Spleen (tissue), 7 donors: ENCODE results near the gene TEDC1.

ENCODE experiments used
- POLR2A ChIP-seq, 3 donors: fragments of 450-650 bp; IDR thresholded peaks; one replicate each; pipeline ENCODE4 v1.5.1; 2017; ENCODE audit warnings: antibody characterized with exemption in 3 of 3, mild to moderate bottlenecking in 1 of 3
- TF ChIP-seq, protein P1 (sequence below), 11 experiments: fragments of 200-600 bp in 7 of 11; fragments of 450-650 bp in 4 of 11; sonication (generic) in 4 of 11; IDR thresholded peaks in 8 of 11; conservative IDR thresholded peaks in 3 of 11; 1 replicate in 7 of 11; 2 replicates in 4 of 11; pipeline versions ENCODE4 v1.4.0 to v1.8.0; 2016 to 2021; ENCODE audit warnings: antibody characterized with exemption in 11 of 11, inconsistent platforms in 4 of 11, mild to moderate bottlenecking in 1 of 11
- donor health status: DM: no; HTN: no; CAD: no; lungs with moderate emphysema.
- donor health status: DM: no; HTN: no; CAD: no.
- donor health status: DM: no; HTN: no; CAD: no.

DNA sequence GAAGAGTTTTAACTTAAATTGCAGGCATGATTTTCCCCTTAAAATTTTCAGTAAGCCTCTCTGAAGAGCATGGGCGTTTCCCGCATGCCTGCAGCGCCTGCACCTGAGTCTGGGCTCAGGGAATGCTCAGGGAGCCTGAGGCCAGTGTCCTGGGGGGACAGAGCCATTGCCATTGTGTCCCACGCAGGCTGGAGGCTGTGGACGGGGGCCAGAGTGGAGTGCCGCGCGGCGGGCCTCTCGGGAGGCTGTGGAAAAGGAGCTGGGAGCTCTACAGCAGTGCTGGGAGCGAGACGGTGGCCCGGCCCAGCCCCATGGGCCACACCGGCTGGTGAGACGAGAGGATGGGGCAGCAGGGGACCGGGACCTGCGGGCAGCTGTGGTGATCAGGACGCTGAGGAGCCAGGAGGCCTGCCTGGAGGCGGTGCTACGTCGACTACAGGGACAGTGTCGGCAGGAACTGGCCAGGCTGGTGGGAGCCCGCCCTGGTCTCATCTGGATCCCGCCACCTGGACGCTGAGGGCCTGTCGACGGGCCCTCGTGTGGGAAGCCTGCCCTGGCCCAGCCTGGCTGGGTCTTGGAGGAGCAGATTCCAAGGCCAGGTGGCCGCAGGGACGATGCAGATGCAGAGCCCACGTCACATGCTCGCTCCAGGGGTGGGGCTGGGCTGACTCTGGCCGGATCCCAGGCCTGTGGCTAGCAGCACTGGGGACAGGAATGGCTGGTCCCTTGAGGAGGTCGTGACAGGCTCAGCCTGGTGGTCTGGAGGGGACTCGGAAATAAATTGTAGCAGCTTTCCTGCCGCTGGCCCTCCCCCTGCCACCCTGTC lies 7.6 kb downstream of the TEDC1 start:
- TF ChIP-seq POLR2A (IDR thresholded peaks at IDR 0.05), result no peak
- TF ChIP-seq, protein P1, sequence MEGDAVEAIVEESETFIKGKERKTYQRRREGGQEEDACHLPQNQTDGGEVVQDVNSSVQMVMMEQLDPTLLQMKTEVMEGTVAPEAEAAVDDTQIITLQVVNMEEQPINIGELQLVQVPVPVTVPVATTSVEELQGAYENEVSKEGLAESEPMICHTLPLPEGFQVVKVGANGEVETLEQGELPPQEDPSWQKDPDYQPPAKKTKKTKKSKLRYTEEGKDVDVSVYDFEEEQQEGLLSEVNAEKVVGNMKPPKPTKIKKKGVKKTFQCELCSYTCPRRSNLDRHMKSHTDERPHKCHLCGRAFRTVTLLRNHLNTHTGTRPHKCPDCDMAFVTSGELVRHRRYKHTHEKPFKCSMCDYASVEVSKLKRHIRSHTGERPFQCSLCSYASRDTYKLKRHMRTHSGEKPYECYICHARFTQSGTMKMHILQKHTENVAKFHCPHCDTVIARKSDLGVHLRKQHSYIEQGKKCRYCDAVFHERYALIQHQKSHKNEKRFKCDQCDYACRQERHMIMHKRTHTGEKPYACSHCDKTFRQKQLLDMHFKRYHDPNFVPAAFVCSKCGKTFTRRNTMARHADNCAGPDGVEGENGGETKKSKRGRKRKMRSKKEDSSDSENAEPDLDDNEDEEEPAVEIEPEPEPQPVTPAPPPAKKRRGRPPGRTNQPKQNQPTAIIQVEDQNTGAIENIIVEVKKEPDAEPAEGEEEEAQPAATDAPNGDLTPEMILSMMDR (IDR thresholded peaks at IDR 0.05 in 8 of 11, conservative IDR thresholded peaks at IDR 0.05 in 3 of 11), result no peak
